ENCODE results near the gene RRAD. TPM values are rescaled to one million over a fixed set of nuclear protein-coding genes. Genes with fewer than 3 reads are reported as not detected.

RRAD gene
- total RNA-seq, 1 donor from 2014 or later, result 12.1 TPM

- peaks cover 3% of the 10 kb centered on the region for H3K36me3 Mint-ChIP-seq (ENCODE audit: low read depth, unreplicated experiment)
- peaks cover 23% of the 10 kb centered on the region for H3K27me3 Mint-ChIP-seq (ENCODE audit: low read depth, unreplicated experiment)
- H3K27me3 ChIP-seq (ENCODE audit: insufficient read depth, low read length), result peaks cover 20% of the 10 kb centered on the region
- no peaks in the 10 kb centered on the region for H3K9me3 ChIP-seq (ENCODE audit: insufficient read depth, low read depth, low read length)
- no peak overlapping the region for H3K4me2 ChIP-seq (ENCODE audit: low read length)
- FAIRE-seq (no peak), DNase-seq (ENCODE audit: low read depth) (no peak)
- peaks cover 8% of the 10 kb centered on the region for H3K9me3 Mint-ChIP-seq (ENCODE audit: unreplicated experiment)
- TF ChIP-seq EZH2 (IDR thresholded peaks at IDR 0.05; ENCODE audit: insufficient read depth, low read length) (no peak), CTCF (IDR thresholded peaks at IDR 0.05; ENCODE audit: insufficient read depth, low read depth, low read length) (no peak)
- H2AFZ ChIP-seq (ENCODE audit: low read depth, low read length), result no peak overlapping the region
- H3K27ac Mint-ChIP-seq (ENCODE audit: unreplicated experiment), result no peak overlapping the region
- no peak overlapping the region for H3K4me3 ChIP-seq (ENCODE audit: insufficient read depth, low read depth, low read length)
- no peaks in the 10 kb centered on the region for H3K79me2 ChIP-seq (ENCODE audit: insufficient read depth, low read length)
- H3K4me1 Mint-ChIP-seq (ENCODE audit: low read depth, unreplicated experiment), result peaks cover 4% of the 10 kb centered on the region
- H4K20me1 ChIP-seq (ENCODE audit: insufficient read depth, low read length), result no peaks in the 10 kb centered on the region
- H3K27ac ChIP-seq (ENCODE audit: low read depth, low read length), result no peak overlapping the region
- no peaks in the 10 kb centered on the region for H3K36me3 ChIP-seq (ENCODE audit: insufficient read depth, low read length)
- peaks cover 9% of the 10 kb centered on the region for H3K4me1 ChIP-seq (ENCODE audit: insufficient read depth, low read length)
- H3K9ac ChIP-seq (ENCODE audit: low read length), result no peak overlapping the region
- H3K4me3 Mint-ChIP-seq (ENCODE audit: unreplicated experiment), result no peak overlapping the region
These were observed 25.1 kb upstream of the RRAD start for GRCh38 chr16:66950437-66950836.

- peaks cover 20% of the 10 kb centered on the region for H3K27me3 ChIP-seq (ENCODE audit: insufficient read depth, low read length)
- peaks cover 9% of the 10 kb centered on the region for H3K4me1 ChIP-seq (ENCODE audit: insufficient read depth, low read length)
- H3K79me2 ChIP-seq (ENCODE audit: insufficient read depth, low read length), result no peaks in the 10 kb centered on the region
- no peak overlapping the region for H2AFZ ChIP-seq (ENCODE audit: low read depth, low read length)
- H3K4me3 ChIP-seq (ENCODE audit: insufficient read depth, low read depth, low read length), result no peak overlapping the region
- Mint-ChIP-seq H3K27me3 (ENCODE audit: low read depth, unreplicated experiment) (peaks cover 23% of the 10 kb centered on the region), H3K9me3 (ENCODE audit: unreplicated experiment) (peaks cover 8% of the 10 kb centered on the region), H3K4me1 (ENCODE audit: low read depth, unreplicated experiment) (peaks cover 4% of the 10 kb centered on the region), H3K4me3 (ENCODE audit: unreplicated experiment) (no peak overlapping the region), H3K27ac (ENCODE audit: unreplicated experiment) (no peak overlapping the region), H3K36me3 (ENCODE audit: low read depth, unreplicated experiment) (peaks cover 3% of the 10 kb centered on the region)
- no peaks in the 10 kb centered on the region for H4K20me1 ChIP-seq (ENCODE audit: insufficient read depth, low read length)
- no peak for TF ChIP-seq CTCF (IDR thresholded peaks at IDR 0.05; ENCODE audit: insufficient read depth, low read depth, low read length)
- TF ChIP-seq EZH2 (IDR thresholded peaks at IDR 0.05; ENCODE audit: insufficient read depth, low read length), result no peak
- DNase-seq (ENCODE audit: low read depth), result no peak
- H3K27ac ChIP-seq (ENCODE audit: low read depth, low read length), result no peak overlapping the region
- FAIRE-seq, result no peak
- no peaks in the 10 kb centered on the region for H3K36me3 ChIP-seq (ENCODE audit: insufficient read depth, low read length)
- H3K9me3 ChIP-seq (ENCODE audit: insufficient read depth, low read depth, low read length), result no peaks in the 10 kb centered on the region
- H3K9ac ChIP-seq (ENCODE audit: low read length), result no peak overlapping the region
- no peak overlapping the region for H3K4me2 ChIP-seq (ENCODE audit: low read length)
These were observed 24.1 kb upstream of the RRAD start for GRCh38 chr16:66949472-66949871.

GRCh38 chr16:66948837-66949225 is 23.5 kb upstream of the RRAD start:
- Histone ChIP-seq H3K4me3 (ENCODE audit: insufficient read depth, low read depth, low read length) (no peak overlapping the region), H3K4me2 (ENCODE audit: low read length) (peak overlapping the region; percentile 90), H3K4me1 (ENCODE audit: insufficient read depth, low read length) (peaks cover 9% of the 10 kb centered on the region), H3K9me3 (ENCODE audit: insufficient read depth, low read depth, low read length) (no peaks in the 10 kb centered on the region), H3K9ac (ENCODE audit: low read length) (no peak overlapping the region), H2AFZ (ENCODE audit: low read depth, low read length) (peak overlapping the region; percentile 83), H4K20me1 (ENCODE audit: insufficient read depth, low read length) (no peaks in the 10 kb centered on the region), H3K27ac (ENCODE audit: low read depth, low read length) (no peak overlapping the region), H3K79me2 (ENCODE audit: insufficient read depth, low read length) (no peaks in the 10 kb centered on the region), H3K36me3 (ENCODE audit: insufficient read depth, low read length) (no peaks in the 10 kb centered on the region), H3K27me3 (ENCODE audit: insufficient read depth, low read length) (peaks cover 20% of the 10 kb centered on the region)
- Mint-ChIP-seq H3K27me3 (ENCODE audit: low read depth, unreplicated experiment) (peaks cover 25% of the 10 kb centered on the region), H3K9me3 (ENCODE audit: unreplicated experiment) (peaks cover 8% of the 10 kb centered on the region), H3K36me3 (ENCODE audit: low read depth, unreplicated experiment) (peaks cover 5% of the 10 kb centered on the region), H3K4me3 (ENCODE audit: unreplicated experiment) (no peak overlapping the region), H3K4me1 (ENCODE audit: low read depth, unreplicated experiment) (peaks cover 2% of the 10 kb centered on the region), H3K27ac (ENCODE audit: unreplicated experiment) (no peak overlapping the region)
- DNase-seq (ENCODE audit: low read depth) (no peak), FAIRE-seq (no peak)
- TF ChIP-seq EZH2 (IDR thresholded peaks at IDR 0.05; ENCODE audit: insufficient read depth, low read length) (peak; percentile 80), CTCF (IDR thresholded peaks at IDR 0.05; ENCODE audit: insufficient read depth, low read depth, low read length) (no peak)

All from astrocyte (in vitro differentiated cells and primary cell).